ENCODE data around the gene SLC17A2.

The SLC17A2 gene

DNA sequence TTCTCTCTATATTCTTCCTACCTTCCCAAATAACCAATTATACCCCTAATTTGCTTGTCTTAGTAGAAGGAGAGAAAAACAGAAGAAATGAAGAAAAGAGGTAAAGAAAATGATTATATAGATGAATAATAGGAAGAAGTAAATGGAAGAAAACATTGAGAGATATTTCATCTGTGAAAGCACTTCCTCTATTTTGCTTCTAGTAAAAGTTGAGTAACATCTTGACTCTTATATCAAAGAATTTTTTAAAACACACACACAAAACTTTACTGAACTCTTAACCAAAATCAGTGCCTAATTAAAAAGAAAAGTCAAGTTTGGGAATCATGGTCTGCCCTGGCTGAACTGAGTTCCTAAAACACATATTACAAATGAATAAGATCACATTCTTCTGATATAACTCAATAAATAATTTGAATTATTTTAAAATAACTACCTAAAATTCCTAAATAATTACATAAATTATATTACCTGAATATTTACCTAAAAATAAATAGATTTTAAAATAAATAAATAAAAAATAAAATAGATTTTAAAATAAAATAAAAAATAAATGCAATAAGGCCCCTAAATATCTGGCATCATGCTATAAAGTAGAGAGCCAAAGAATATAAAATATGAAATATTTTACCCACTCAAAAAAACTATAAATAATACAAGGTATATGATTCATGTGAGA lies 8.8 kb downstream of the SLC17A2 start:
- in situ Hi-C loops (cut with MboI; ENCODE audit: low sequenced_read_pairs) = no loop called here

DNA sequence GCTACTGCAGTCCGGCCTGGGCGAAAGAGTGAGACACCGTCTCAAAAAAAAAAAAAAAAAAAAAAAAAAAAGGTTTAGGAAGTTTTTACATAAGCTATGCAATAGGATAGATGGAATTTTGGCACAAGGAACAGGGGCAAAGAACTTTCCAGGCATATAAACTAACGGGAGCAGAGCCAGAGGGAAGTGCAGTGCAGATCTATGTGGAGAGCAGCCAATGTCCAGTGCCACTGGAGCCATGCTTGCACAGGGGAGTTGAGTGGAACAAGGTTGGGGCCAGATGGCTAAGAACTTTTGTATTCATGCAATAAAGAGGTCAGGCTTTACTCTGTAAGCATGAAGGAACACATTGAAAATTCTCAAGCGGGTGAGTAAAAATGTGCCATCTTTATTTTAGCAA lies 10.8 kb downstream of the SLC17A2 start:
- in situ Hi-C loops (cut with MboI; ENCODE audit: low sequenced_read_pairs) = no loop called here

DNA sequence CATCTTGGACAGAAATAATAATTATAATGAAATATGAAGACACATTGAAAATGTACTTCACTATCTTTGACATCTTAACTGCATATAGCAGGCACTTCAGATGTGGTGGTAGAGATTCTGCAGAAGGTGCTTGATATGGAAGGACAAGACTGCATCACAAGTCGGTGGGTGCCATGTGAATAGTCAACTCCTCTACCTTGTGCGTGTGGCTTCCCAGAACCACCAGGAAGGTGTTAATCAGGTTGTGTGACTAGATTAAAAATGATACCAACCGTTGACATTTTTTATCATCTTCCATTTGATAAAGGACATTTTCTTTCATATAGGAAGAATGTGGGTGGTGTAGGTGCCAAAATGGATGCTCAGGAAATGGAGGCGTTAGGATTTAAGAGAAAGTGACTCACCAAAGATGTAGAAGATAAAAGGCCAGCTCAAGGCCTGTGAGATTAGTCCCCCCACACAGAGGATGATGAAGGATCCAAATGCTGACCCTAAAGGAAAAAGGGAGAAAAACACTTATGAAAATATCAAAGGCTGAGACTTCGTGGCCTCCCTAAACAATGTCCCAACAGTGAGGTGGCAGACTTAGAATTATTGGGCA lies 12.3 kb downstream of the SLC17A2 start:
- in situ Hi-C loops (cut with MboI; ENCODE audit: low sequenced_read_pairs) = no loop called here

DNA sequence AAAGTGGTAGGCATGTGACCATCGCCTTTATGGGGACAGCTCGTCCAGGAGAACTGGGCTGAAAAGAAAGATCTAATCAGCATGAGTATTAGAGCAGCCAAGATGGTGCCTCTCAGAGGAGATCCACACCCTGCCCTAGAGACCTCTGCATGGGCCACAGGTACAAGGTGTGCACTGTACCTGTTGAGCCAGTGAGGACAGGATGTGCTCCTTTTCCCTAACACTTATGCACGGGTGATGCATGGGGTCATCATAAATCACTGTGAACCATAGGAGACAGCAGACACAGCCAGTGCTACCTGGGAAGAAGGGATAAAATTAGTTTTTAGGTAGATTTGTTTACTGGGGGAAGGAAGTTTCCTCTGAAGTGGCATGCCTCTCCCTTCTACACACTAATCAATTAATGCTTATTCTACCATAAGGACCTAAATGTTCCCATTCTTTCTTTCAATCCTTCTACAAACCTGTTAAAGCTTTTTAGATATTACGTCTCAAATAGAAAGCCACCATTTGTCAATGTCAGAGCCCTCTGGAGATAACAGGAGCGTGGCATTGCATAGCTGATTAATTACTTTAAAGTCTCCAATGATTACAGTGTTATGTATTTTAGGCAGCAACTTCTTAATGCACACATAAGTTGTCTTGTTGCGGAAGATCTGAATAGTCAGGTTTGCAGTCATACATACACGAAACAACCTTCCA lies 13.6 kb downstream of the SLC17A2 start:
- in situ Hi-C loops (cut with MboI; ENCODE audit: low sequenced_read_pairs) = no loop called here

DNA sequence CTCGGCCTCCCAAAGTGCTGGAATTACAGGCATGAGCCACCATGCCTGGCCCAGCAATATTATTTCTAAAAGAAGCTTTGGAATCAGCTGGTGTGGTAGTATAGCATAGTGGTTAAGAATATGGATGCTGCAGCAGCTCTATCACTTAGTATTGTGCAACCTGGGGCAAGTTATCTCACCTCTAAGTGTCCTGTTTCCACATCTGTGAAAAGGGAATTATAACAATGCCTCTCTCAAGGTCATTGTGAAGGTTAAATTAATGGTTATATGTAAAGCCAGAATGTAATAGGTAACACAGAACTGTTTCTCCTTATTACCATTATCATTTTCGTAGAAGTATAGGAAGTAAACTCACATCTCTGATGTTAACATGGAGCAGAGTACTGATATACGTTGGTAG lies 14.2 kb downstream of the SLC17A2 start:
- in situ Hi-C loops (cut with MboI; ENCODE audit: low sequenced_read_pairs) = no loop called here

DNA sequence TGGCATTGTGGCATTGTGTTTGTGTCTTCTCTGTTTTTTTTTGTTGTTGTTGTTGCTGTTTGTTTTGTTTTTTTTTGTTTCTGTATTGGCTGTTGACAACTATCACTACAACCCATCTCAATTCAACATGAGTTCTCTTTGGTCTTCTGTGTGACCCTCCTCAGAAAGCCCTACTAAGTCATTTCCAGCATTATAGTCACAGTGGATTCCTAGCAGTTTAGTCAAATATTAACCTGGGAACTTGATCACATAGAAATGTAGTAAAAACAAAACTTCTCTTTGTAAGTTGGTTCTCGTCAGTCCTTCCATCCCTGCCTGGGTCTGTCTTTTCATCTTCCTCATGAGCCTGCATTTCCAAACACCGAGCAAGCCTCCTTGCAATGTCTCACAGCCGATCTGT lies 16.8 kb downstream of the SLC17A2 start:
- in situ Hi-C loops (cut with MboI; ENCODE audit: low sequenced_read_pairs) = no loop called here

DNA sequence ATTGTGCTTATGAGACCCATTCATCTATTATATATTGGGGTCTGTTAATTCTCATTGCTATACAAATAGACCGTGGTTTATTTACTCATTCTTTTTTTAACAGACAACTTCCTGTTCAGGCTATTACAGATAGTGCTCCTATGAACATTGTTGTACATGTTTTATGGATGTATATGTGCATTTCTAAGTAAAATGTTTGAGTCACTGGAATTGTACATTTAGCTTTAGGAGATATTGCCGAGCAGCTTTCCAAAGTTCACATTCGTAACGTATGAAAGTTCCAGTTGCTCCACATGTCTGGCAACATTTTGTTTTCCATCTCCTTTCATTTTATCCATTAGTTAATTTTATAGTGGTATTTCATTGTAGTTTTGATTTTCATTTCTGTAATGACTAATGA lies 19.1 kb downstream of the SLC17A2 start:
- in situ Hi-C loops (cut with MboI; ENCODE audit: low sequenced_read_pairs) = no loop called here

DNA sequence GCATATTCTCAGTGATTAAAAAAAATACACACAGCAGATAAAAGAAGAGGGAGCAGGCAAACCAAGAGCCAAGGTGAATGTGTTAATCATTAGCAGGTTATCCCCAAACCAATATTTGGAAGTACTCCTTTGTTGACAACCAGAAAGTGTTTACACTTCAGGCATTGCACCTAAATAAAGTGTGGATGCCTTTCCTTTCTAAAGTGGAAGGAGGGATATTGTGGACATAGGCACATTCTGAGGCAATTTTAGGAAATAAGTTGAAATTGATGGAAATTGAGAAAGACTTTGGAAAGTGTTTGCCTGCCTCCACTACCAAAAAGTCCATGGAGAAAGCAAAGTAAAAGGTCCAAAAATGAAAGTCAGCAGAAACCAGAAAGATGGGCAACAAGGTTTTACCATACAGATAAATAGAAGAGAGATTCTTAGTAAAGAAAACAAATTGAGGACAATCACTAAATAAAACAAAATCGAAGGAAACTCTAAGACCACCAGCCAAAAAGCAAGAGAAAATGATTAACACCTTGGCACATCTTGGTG lies 22.9 kb downstream of the SLC17A2 start:
- in situ Hi-C loops (cut with MboI; ENCODE audit: low sequenced_read_pairs) = no loop called here

DNA sequence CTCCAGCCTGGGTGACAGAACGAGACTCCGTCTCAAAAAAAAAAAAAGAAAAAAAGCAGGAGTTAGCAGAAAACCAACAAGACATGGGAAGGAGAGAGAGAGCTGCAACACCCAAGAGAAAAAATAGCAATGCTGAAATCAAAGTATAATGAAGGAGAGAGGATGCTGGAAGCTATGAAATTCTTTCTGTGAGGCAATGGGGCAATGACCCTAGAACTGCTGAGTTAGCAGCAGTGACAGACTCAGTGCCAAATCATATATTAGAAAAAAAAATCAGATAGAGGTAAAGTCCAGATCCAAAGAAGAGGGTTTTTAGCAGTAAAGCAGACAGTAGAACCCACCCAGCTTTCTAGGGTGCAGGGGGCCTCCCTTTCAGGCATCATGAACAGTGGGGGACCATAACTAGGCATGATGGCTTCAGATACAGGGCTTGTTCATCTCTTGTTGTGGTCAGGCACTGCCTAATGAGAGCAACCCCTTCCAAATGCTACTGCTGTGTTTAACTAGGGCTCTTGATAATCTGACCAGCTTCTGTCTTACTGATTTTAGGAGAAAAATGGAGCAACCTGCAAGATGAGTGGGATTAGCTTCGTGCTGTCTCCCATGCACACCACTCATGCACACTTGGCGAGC lies 26.9 kb downstream of the SLC17A2 start:
- in situ Hi-C loops (cut with MboI; ENCODE audit: low sequenced_read_pairs) = no loop called here

DNA sequence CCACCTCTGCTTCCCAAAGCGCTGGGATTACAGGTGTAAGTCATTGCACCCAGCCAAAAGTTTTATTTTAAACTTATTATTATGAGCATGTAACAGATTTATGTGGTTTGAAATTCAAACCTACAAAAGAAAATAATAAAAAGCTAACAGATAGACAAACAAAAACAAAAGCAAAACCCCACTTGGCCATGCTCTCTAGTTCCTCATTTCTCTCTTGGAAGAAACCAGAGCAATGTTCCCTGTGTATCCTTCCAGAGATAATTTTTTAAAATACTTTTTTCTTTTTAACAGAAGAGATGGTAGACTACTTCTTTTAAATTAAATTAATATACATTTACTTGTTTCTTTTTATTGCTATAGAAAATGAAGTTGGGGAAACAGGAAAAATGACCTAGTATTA lies 28.4 kb downstream of the SLC17A2 start:
- in situ Hi-C loops (cut with MboI; ENCODE audit: low sequenced_read_pairs) = no loop called here

DNA sequence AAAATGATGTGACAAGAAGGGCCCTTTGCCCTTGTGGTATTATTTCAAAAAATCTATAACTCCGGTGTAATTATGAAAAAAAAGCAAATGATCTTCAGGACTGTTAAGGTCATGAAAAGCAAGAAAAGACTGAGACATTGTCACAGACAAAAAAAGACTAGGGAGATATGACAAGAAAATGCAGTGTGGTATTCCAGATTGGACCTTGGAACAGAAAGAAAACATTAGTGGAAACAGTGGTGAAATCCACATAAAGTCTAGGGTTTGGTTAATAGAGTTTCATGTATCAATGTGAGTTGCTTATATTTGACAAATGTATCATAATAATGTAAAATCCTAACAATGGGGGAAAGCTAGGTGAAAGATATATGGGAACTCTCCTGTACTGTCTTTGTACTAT lies 29.6 kb downstream of the SLC17A2 start:
- in situ Hi-C loops (cut with MboI; ENCODE audit: low sequenced_read_pairs) = no loop called here

DNA sequence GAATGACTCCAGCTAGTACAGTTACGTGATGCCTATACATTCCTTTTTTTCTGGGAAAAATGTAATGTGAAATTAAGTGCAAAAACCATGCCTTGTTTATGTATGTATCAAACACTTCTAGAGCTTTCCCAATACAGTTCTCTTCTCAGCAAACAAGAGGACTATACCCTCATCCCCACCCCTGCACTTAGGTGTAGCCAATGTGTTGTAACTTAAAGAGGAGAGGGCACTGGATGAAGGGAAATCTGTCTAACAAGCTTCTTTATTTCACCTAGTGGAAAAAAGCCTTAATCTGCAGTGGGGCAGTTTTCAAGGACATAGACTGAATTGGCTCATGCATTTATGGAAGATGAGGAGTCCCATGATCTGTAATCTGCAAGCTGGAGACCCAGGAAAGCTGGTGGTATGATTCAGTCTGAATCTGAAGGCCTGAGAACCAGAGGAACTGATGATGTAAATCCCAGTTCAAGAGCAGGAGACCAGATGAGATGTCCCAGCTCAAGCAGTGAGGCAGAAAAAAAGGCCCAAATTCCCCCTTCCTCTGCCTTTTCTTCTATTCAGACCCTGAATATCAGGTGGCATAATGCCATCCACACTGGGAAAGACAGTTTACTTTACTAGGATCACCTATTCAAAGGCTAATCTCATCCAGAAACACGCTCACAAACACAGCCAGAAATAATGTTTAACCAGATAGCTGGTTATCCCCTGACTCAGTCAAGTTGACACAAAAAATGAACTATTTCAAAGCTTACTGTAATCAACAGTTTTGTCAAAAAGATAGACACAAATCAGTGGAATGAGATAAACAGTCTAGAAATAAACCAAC lies 30.7 kb downstream of the SLC17A2 start:
- in situ Hi-C loops (cut with MboI; ENCODE audit: low sequenced_read_pairs) = no loop called here

DNA sequence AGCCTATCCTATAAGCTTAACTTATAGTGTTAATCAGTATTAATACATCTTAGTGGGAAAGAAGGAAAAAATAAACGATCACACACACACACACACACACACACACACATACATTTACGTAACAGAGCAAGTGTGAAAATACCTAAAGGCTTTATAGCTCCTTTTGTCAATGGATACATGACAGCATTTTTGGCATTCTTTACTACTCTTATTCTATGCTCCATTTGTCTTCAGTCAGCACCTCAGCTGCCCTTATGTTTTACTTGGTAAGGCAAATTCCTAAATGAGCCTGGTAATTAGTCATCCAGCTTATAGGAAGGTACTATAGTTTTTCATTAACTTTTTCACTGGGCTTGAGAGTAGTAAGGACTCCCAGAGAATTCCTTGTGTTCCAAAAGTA lies 31.4 kb downstream of the SLC17A2 start:
- in situ Hi-C loops (cut with MboI; ENCODE audit: low sequenced_read_pairs) = no loop called here

DNA sequence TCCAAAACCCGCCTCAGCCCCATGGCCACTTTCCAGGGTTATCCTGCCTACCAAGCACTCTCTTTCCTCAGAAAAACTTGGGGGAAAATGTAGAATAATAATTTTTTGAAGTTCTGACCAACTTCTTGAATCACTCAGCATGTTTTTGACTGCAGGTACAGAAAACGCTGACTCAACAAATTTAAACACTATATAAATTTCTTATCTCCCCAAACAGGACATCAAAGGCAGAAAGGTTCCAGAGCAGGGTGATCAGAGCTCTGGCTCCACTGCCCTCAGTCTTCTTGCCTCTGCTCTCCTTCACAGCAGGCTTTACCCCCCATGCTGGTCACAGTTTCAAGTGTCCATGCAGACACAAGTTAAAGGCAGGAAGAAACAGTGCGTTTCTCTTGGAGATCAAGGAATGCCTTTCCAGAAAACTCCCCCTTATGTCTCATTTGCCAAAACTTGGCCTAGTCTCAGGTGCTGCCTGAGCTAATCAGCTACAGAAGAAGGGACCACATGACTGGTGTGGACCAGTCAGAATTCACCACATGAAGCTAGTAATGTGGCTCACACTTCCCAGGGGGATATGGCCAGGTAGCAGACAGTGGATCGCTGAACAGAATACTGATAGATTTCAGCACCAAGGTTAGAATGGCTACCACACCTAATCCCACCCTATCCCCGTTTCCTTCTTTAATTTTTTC lies 32.1 kb downstream of the SLC17A2 start:
- in situ Hi-C loops (cut with MboI; ENCODE audit: low sequenced_read_pairs) = no loop called here

DNA sequence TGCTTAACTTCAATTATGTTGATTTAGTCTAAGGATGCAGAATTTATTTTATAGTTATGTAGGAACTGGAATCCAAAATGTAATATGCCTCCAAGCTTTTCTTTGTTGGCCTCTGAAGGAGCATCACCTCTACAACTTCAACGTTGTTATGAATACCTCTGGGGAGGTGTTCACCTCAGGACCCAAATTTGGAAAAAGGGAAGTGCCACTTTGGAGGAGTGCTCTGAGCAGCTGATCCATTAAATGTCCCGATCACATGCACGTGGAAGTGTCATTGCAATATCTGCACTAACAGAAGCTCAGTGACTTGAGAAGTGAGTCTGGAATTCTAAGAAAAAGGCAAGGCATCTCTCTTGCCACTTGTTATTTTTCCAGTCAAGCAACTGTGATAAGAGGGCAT lies 34.2 kb downstream of the SLC17A2 start:
- in situ Hi-C loops (cut with MboI; ENCODE audit: low sequenced_read_pairs) = no loop called here

DNA sequence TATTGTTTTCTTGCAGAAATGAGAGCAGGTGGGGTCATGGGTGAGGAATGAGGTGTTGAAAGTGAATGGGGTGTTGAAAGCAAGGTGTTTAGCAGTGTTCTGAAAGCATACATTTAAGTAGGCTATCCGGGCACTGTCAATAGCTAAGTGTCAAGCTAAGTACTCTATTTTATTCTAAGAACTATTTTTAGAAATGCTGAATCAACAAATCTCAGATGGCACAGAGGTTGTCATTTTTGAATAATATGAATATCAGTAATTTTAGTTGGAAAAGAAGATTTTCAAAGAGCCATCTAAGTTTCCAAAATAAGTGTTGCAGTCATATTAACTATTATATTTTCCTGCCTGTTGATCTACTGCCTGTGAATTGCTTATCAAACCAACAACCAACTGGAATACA lies 34.7 kb downstream of the SLC17A2 start:
- in situ Hi-C loops (cut with MboI; ENCODE audit: low sequenced_read_pairs) = no loop called here

DNA sequence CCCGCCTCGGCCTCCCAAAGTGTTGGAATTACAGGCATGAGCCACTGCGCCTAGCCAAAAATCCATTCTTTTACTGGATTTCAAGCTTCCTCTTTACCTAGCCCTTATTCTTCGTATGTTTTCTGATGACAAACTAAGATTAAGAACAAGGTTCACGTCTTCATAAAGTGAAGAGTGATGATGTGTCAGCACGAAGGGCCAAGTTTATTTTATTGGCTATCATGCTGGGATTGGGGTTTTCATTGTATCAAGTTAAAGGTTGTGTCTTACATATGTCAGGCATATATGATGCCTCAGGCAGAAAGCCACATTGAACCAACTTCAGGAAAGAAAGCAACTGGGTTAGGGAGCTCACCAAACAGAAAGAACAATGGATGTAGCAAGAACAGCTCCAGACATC lies 36.7 kb downstream of the SLC17A2 start:
- in situ Hi-C loops (cut with MboI; ENCODE audit: low sequenced_read_pairs) = no loop called here

DNA sequence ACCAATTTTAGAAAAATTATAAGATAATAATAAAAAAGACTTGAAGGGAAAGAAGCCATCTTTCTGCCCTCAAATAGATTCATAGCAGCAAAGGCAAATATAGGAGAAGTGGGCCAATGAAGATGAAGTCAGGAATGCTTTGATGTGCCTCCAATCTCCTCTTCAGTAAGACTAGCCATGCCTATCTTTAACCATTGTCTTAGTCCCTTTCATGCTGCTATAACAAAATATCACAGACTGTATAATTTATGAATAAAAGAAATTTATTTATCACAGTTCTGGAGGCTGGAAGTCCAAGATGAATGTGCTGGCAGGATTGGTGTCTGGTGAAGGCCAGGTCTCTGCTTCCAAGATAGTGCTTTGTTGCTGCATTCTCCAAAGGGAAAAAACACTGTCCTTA lies 37.6 kb downstream of the SLC17A2 start:
- in situ Hi-C loops (cut with MboI; ENCODE audit: low sequenced_read_pairs) = no loop called here

DNA sequence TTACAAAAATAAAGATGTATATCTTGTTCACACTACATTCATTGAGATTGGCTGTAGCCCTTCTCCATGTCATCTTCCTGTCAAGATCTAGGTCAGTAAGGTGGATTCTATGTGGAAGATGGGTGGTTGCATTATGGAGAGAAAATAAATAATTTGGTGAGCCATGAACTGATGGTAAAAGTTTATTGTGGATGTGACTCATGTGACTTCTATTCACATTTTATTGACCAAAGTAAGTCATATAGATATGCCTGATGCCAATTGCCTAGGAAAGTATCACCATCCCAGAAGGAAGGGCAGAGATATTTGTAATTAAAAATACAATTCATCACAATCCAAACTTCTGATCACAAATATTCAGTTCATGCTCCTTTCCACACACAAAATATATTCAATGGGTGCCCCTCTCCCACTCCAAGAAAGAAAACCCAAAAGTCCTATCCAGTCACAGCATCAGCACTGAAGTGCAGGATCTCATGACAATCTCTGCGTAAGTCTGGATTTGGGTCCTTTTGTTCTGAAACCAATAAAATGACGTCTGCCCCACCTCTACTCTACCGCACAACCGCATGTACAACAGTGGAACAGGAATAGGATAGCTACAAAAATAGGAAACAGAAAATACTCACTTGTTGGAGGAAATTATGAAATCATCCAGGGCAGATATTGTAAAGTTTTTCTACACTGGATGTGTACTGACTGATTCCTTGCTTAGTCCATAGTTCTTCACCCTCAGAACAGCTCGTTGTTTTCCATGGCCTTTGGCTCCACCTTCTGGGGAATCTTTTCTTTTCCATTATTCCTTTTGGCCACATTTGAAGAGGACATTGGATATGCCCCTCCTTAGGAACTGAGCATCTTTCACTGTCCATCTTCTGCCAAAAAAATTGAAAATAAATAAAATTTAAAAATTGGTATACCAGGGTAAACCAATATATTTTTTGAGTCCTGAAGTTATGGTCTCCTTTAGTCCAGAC lies 40.3 kb downstream of the SLC17A2 start:
- in situ Hi-C loops (cut with MboI; ENCODE audit: low sequenced_read_pairs) = no loop called here

All from HL-60/S4 (cell line).